Uterus (tissue), 2 donors: ENCODE data around the gene STMN1.

Experiments used
- POLR2A ChIP-seq, 2 donors: fragments of 450-650 bp; IDR thresholded peaks; one replicate each; pipeline ENCODE4 v1.6.1; 2016; ENCODE audit warnings: antibody characterized with exemption in 2 of 2, mild to moderate bottlenecking in 1 of 2, moderate library complexity in 1 of 2
- TF ChIP-seq, protein P1 (sequence below), 4 experiments: fragments of 200-600 bp in 2 of 4; fragments of 450-650 bp in 2 of 4; sonication (generic) in 2 of 4; IDR thresholded peaks; one replicate each; pipeline ENCODE4 v1.5.1; 2016 to 2019; ENCODE audit warnings: antibody characterized with exemption in 4 of 4, mild to moderate bottlenecking in 2 of 4, moderate library complexity in 1 of 4

DNA sequence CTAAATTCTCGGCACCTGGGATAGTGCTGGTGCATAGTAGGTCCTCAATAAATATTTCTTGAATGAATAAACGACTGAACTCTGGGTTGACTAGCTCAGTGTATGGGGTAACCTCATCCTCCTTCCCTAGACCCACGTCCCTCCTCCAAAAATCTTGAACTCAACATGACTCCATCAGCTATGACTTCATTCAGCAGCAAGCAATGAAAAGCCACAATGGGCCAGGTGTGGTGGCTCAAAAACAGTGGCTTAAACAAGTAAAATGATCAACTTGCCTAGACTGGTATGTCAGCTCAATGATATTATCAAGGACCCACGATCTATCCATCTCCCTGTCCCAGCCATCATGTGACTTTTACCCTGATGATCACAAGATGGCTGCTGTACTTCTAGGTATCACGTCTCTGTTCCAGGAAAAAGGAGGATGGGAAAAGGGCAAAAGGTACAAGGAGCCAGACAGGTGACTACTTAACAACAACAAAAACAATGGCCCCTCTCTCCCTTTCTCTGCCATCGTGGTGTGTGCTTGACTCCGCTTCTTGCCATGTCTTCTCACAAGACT lies 17.7 kb downstream of the STMN1 start:
- TF ChIP-seq, protein P1, sequence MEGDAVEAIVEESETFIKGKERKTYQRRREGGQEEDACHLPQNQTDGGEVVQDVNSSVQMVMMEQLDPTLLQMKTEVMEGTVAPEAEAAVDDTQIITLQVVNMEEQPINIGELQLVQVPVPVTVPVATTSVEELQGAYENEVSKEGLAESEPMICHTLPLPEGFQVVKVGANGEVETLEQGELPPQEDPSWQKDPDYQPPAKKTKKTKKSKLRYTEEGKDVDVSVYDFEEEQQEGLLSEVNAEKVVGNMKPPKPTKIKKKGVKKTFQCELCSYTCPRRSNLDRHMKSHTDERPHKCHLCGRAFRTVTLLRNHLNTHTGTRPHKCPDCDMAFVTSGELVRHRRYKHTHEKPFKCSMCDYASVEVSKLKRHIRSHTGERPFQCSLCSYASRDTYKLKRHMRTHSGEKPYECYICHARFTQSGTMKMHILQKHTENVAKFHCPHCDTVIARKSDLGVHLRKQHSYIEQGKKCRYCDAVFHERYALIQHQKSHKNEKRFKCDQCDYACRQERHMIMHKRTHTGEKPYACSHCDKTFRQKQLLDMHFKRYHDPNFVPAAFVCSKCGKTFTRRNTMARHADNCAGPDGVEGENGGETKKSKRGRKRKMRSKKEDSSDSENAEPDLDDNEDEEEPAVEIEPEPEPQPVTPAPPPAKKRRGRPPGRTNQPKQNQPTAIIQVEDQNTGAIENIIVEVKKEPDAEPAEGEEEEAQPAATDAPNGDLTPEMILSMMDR (IDR thresholded peaks at IDR 0.05) = no peak
- no peak for TF ChIP-seq POLR2A (IDR thresholded peaks at IDR 0.05)
